ENCODE measurements around the gene BMPER. TPM values are rescaled to one million over a fixed set of nuclear protein-coding genes. Genes with fewer than 3 reads are reported as not detected.

BMPER gene
- total and polyA plus RNA-seq, 12 donors, result 0.29 to 1.9 (median 0.85) TPM; not detected in 2

GRCh38 chr7:34143402-34143801, 238.1 kb downstream of the BMPER start:
- no peak overlapping the region for H3K4me3 ChIP-seq
- DNase-seq, result no peak
- intact Hi-C loops (cut with DNase I), result no loop called here

GRCh38 chr7:34145603-34146002, 240.3 kb downstream of the BMPER start:
- no peaks in the 10 kb centered on the region for H3K9me3 ChIP-seq (replicated peaks in 1 of 3)
- no peaks in the 10 kb centered on the region for H3K4me1 ChIP-seq (replicated peaks in 1 of 2)
- intact Hi-C loops (cut with DNase I), result no loop called here
- H3K27ac ChIP-seq, result no peak overlapping the region
- no peak overlapping the region for H3K4me3 ChIP-seq
- H3K36me3 ChIP-seq (replicated peaks in 1 of 2), result no peaks in the 10 kb centered on the region
- TF ChIP-seq POLR2A (IDR thresholded peaks at IDR 0.05) (no peak), CTCF (IDR thresholded peaks at IDR 0.05) (no peak)
- WGBS, 4 donors, result 42 to 62% (median 52%) methylated on average over 1 of the region's 1 CpG
- no peaks in the 10 kb centered on the region for H3K27me3 ChIP-seq
- no peak for DNase-seq

More at GRCh38 chr7:34143402-34143801, 238.1 kb downstream of the BMPER start:
- WGBS, 4 donors, result 60 to 82% (median 78%) methylated on average over 2 of the region's 2 CpGs
- TF ChIP-seq POLR2A (IDR thresholded peaks at IDR 0.05), result no peak
- TF ChIP-seq CTCF (IDR thresholded peaks at IDR 0.05), result no peak
- no peak overlapping the region for H3K27ac ChIP-seq
- no peaks in the 10 kb centered on the region for H3K27me3 ChIP-seq
- H3K9me3 ChIP-seq (replicated peaks in 1 of 3), result no peaks in the 10 kb centered on the region
- no peaks in the 10 kb centered on the region for H3K4me1 ChIP-seq (replicated peaks in 1 of 2)
- no peaks in the 10 kb centered on the region for H3K36me3 ChIP-seq (replicated peaks in 1 of 2)

- Histone ChIP-seq H3K4me3 (no peak overlapping the region), H3K27ac (no peak overlapping the region), H3K9me3 (replicated peaks in 1 of 3) (no peaks in the 10 kb centered on the region), H3K4me1 (replicated peaks in 1 of 2) (no peaks in the 10 kb centered on the region), H3K36me3 (replicated peaks in 1 of 2) (no peaks in the 10 kb centered on the region), H3K27me3 (no peaks in the 10 kb centered on the region)
- no peak for DNase-seq
- 81 to 94% (median 83%) methylated on average over 5 of the region's 5 CpGs for WGBS, 4 donors
- intact Hi-C loops (cut with DNase I), result no loop called here
- TF ChIP-seq CTCF (IDR thresholded peaks at IDR 0.05) (no peak), POLR2A (IDR thresholded peaks at IDR 0.05) (no peak)
Observed at GRCh38 chr7:34153656-34154270, 248.4 kb downstream of the BMPER start.

GRCh38 chr7:34155220-34155908, 250.0 kb downstream of the BMPER start:
- Histone ChIP-seq H3K27me3 (no peaks in the 10 kb centered on the region), H3K4me1 (replicated peaks in 1 of 2) (no peaks in the 10 kb centered on the region), H3K27ac (peak overlapping the region in 1 of 5 donors; percentile 37), H3K9me3 (replicated peaks in 1 of 3) (no peaks in the 10 kb centered on the region), H3K4me3 (no peak overlapping the region), H3K36me3 (replicated peaks in 1 of 2) (no peaks in the 10 kb centered on the region)
- DNase-seq, result peak in 4 of 7 donors; percentile 44 to 60 (median 48)
- intact Hi-C loops (cut with DNase I), result no loop called here
- TF ChIP-seq POLR2A (IDR thresholded peaks at IDR 0.05), result no peak
- no peak for TF ChIP-seq CTCF (IDR thresholded peaks at IDR 0.05)
- 22 to 47% (median 39%) methylated on average over 3 of the region's 3 CpGs for WGBS, 4 donors

All from adrenal gland (tissue), 12 donors.